Heart left ventricle (tissue), 13 donors: Measurements from ENCODE around the gene CCBE1.

Experiments used
- POLR2A ChIP-seq, 2 donors: fragments of 450-650 bp; IDR thresholded peaks; one replicate each; pipeline ENCODE4 v1.6.1; 2017; ENCODE audit warnings: antibody characterized with exemption in 2 of 2, mild to moderate bottlenecking in 2 of 2, moderate library complexity in 2 of 2
- TF ChIP-seq, protein P1 (sequence below), 12 donors: fragments of 200-600 bp; sonication (generic) in 4 of 12; IDR thresholded peaks; one replicate each; pipeline versions ENCODE4 v1.5.0 to v1.8.0; 2018 to 2022; ENCODE audit warnings: antibody characterized with exemption in 12 of 12, mild to moderate bottlenecking in 5 of 12
- donor health status: ischemic (EF 13 %, LVEDD 7.1; RV severe dilation, severe dysfunction).
- donor health status: DM: no; HTN: yes; CAD: no.
- donor health status: DM: no; HTN: no; CAD: no.
- donor health status: ischemic (EF 25% LVEDD 6.9; RV normal size, moderate dysfunction).
- donor health status: ischemic (EF 25% LVEDD 5.7; RV mildly dilated, moderate dysfunction).
- donor health status: ischemic (EF 35%, LVEDD 5.7; RV mildly dilated, moderate dysfunction).
- donor health status: nonischemic (EF 11% LVEDD 7.7; RV severe dilation, severe dysfunction).
- donor health status: DM: yes; HTN: yes; CAD: no.
- donor health status: PGD.
- donor health status: ischemic (EF 29% LVEDD 5.4; RV normal size, mild dysfunction).
- donor health status: nonischemic (EF 23%, LVEDD 6.1; RV moderate dilation, normal function).

DNA sequence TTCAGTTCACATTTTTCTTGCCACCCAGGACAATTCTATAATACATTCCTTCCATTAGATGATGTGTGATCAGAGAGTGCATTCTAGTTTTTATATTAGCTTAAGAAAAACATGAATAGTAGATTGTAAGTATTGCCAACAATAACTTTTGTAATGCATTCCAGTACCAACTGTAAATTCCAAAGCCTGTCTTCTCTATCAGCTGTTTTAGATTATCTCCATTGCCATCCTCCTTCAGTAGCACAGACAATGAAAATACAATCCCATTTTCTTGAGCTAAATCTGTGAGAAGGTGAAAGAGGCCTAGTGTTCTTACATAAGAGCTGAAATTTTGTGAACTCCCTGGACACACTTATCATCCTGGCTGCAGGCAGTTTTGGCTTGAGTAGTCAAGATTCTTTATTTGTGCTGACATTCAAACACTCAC lies 103.9 kb downstream of the CCBE1 start:
- TF ChIP-seq, protein P1, sequence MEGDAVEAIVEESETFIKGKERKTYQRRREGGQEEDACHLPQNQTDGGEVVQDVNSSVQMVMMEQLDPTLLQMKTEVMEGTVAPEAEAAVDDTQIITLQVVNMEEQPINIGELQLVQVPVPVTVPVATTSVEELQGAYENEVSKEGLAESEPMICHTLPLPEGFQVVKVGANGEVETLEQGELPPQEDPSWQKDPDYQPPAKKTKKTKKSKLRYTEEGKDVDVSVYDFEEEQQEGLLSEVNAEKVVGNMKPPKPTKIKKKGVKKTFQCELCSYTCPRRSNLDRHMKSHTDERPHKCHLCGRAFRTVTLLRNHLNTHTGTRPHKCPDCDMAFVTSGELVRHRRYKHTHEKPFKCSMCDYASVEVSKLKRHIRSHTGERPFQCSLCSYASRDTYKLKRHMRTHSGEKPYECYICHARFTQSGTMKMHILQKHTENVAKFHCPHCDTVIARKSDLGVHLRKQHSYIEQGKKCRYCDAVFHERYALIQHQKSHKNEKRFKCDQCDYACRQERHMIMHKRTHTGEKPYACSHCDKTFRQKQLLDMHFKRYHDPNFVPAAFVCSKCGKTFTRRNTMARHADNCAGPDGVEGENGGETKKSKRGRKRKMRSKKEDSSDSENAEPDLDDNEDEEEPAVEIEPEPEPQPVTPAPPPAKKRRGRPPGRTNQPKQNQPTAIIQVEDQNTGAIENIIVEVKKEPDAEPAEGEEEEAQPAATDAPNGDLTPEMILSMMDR (IDR thresholded peaks at IDR 0.05) = no peak
- TF ChIP-seq POLR2A (IDR thresholded peaks at IDR 0.05) = no peak
